NCI-H1436 treated with DMSO at 0.1 percent for 48 hours (cell line): Measurements from ENCODE around the gene RPL14.

Source experiments
- DNase-seq: peaks from one replicate; lab custom pipeline; 2025; lab: John Stamatoyannopoulos, UW

RPL14 gene

DNA sequence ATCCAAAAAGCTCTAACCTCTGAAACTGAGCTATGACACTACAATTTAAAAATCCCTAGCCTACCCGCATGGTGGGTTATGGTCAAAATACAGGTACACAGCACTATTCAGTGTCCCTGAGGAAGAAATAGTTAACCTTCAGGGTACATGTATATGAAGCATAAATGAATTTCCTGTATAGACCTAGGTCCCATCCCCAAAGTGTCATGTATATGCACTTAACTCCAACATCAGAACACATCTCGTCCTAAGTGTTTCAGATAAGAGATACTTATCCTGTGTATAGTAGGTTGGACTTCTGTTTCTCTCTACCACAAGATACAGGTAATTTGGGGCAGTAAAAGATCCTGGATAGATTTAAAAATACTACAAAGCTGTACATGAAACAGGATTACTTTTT, 6.4 kb downstream of the RPL14 start:
- DNase-seq = no peak

- DNase-seq = no peak
These were observed 7.4 kb downstream of the RPL14 start for GRCh38 chr3:40464339-40465110.

DNA sequence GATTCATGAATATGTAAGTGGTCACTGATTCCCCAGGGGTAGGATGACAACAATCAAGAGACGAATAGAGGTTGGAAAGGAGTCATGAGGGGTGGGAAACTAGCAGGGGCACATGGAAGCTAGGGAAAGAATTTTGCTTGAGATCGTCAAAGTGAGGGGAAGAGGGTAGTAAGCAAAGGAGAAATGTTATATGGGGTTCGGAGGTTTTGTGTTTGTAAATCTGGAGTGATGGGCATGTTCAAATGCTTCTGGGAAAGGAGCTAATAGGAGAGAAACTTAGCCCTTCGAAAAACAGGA, 7.9 kb downstream of the RPL14 start:
- no peak for DNase-seq

DNA sequence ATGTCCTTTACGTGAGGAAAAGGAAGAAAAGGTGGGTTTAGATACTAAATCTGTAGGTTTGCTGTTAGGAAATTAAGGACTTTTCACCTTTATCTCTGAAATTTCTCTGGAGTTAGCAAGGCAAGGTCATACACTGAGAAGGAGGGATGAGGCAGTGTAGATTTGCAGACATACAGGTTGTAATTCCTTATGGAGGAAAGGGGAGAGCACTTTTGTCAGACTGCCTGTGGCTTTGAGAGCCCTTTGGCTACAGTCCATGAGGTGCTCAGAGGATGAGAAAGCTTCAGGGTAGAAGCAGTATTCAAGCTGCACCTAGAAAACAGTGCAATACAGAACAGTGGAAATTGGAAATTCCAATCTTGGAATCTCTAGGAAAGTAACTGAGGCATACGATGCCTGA, 8.3 kb downstream of the RPL14 start:
- DNase-seq = no peak

GRCh38 chr3:40468018-40468417, 10.9 kb downstream of the RPL14 start:
- DNase-seq = no peak

- no peak for DNase-seq
These were observed 13.6 kb downstream of the RPL14 start for GRCh38 chr3:40470701-40471100.

GRCh38 chr3:40476478-40477470, 19.6 kb downstream of the RPL14 start, which contains the start of gene ZNF619:
ZNF619 (plus strand) TSS chr3:40477122; CDS start chr3:40477980, 858 bp downstream.
- DNase-seq = no peak

DNA sequence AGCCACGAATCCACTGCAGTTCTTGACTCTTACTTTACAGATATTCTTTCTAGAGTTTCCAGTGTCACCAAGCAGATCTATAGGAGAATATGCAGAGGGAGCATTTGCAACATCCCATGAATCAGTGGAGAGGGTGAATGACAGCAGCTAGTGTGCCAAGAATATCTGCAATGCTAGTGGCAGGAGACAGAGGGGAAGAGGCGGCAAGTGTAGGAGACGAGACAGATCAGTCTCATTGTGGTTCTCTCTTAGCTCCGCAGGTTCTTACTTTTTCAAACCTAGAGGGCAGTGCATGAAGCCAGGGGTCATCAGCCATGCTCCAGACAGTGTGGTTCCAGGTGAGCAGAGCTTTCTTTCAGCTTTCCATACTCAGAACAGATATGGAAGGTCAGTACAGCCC, 20.5 kb downstream of the RPL14 start:
- no peak for DNase-seq

DNA sequence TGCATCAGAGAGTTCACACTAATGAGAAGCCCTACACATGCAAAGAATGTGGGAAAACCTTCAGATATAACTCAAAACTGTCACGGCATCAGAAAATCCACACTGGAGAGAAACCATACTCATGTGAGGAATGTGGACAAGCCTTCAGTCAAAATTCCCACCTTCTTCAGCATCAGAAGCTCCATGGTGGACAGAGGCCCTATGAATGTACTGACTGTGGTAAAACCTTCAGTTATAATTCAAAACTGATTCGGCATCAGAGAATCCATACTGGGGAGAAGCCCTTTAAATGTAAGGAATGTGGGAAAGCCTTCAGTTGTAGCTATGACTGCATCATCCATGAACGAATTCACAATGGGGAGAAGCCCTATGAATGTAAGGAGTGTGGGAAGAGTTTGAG, 30.0 kb downstream of the RPL14 start:
- no peak for DNase-seq

GRCh38 chr3:40490916-40491315, 33.8 kb downstream of the RPL14 start:
- no peak for DNase-seq

DNA sequence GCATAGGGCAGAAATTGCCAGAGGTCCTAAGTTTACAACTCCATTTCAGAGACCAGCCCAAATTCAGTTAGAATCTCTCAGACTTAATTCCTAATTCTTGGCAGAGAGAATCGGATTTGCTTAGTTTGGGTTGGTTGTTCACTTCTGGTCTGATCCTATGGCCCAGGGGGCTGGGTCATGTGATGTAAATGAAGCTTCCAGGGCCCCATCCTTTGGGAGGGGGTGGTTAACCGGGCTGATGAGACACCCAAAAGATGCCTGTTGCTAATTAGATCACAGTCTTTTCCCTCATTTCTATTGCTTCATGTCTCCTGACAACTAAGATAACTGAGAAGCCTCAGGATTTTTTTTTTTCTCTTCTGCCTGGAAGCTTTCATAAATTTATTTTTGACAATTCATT, 37.6 kb downstream of the RPL14 start:
- DNase-seq = no peak

DNA sequence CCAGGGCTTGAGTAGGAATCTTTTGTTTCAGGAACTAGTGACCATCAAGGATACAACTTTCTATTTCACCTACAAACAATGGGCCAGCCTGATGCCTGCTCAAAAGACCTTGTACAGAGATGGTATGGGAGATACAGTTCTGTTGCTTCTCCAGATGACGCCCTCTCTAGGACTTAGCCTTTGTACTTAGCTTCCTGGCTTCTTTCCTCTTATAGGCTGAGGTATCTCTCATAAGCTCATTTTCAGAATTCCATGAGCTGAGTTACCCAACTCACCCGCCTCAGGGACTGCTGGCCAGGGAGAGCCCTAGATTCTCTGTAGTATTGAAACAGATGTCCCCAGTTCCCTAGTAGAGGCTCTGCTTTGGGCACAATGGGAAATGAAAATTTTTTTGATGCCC, 40.1 kb downstream of the RPL14 start:
- DNase-seq = no peak

DNA sequence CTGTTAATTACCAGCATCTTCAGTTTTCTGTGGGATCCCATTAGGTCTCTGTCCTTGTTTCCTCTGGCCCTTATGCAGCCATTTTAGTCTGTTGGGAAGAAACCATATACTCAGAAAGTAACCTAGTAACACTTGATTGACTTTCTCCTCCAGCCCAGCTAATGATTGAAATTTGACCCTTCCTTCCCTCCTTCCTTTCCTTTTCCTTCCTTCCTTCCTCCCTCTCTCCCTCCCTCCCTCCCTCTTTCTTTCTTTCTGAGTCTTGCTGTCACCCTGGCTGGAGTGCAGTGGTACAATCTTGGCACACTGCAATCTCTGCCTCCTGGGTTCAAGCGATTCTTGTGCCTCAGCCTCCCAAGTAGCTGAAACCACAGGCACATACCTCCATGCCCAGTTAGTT, 42.8 kb downstream of the RPL14 start:
- DNase-seq = no peak

DNA sequence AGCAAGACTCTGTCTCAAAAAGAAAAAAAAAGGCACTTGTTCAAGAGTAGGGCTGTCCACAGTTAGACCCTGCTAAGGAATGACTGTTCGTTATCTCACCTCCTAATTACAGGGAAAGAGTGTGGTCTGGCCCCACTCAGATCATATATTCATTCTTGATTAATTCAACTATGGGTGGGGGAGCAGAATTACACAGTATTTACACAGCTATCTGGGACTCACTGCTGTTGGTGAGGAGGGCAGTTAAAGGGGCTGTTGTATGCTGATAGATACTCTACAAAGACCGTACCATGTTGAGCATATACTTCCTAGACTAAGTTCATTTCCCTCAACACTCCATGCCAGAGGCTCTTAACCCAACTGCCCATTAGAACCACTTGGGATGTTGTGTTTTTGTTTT, 44.9 kb downstream of the RPL14 start:
- DNase-seq = no peak

GRCh38 chr3:40504636-40505430, 47.7 kb downstream of the RPL14 start:
- DNase-seq = no peak

DNA sequence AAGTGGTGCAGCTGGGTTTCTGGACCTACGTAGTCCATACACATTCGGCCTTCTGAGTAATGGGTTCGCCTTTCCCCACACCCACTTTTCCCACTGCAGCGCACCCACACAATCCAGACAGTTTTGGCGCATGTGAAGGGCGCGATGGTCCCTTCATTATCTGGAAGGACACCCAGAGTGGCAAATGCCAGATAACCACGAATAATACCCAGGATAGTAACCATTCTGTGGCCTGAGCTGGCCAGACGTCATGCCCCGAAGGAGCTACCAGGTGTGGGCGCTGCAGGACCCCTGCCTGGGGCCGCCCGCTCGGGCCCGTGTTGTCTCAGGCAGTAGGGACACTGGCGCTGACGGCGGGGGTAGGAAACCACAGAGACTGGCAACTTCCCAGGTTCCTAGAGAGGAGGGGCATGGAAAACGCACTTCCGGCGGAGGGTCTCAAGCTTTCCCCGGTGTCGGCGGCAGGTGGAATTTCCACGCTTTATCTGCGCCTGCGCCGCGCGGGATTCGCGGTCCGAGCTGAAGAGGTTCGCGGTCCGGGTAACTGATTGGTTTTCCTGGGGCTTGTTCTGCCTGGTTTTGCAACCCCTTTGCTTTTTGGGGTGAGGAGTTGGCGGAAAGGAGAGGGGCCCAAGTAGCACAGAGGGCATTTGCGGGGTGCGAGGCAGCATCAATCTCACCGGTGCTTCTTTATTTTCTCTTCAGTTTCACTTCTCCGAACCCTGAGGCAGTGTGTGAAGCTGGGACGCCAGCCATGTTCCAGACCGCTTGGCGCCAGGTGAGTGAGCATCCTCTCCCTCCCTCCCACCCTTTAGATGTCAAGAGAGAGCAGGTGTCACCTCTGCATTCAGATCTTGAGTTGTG, 48.7 kb downstream of the RPL14 start, which contains the start of gene ZNF620:
ZNF620 (plus strand) TSS at position 441 of the 864 bp plus-strand sequence; CDS start at position 755, 314 bp downstream.
- DNase-seq = no peak

DNA sequence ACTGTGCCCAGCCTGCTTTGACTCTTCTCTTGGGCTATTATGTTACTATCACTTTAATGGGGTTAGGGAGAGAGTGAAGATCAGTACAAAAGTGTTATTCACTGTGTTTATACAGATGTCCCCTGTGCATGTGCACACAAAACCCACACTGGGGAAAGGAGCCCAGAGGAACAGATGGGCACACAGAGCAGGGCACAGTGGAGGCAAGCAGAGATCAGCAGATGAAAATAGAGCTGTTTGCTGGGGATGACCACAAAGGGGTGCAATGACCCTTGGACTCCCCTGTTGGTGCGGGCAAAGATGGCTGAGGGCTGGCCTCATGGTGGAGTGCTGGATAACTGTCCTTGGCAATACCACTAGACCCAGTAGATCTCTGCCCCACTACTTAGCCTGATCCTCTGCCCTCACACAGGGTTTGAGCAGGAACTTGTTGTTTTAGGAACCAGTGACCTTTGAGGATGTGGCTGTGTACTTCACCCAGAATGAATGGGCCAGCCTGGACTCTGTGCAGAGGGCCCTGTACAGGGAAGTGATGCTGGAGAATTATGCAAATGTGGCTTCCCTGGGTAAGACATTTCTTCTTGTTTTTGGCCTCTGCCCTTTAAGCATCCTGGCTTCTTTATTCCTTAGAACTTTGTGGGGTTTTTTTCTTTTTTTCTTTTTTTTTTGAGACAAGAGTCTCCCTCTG, 54.0 kb downstream of the RPL14 start:
- no peak for DNase-seq

DNA sequence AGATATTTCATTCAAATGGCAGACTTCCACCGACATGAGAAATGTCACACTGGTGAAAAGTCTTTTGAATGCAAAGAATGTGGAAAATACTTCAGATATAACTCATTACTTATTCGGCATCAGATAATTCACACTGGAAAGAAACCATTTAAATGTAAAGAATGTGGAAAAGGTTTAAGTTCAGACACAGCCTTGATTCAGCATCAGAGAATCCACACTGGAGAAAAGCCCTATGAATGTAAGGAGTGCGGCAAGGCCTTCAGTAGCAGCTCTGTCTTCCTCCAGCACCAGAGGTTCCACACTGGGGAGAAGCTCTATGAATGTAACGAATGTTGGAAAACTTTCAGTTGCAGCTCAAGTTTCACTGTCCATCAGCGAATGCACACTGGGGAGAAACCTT, 59.1 kb downstream of the RPL14 start:
- no peak for DNase-seq

- DNase-seq = no peak
These were observed 60.9 kb downstream of the RPL14 start for GRCh38 chr3:40518067-40518466.
